ENCODE data around the gene CELF4. TPM values are rescaled to one million over a fixed set of nuclear protein-coding genes. Genes with fewer than 3 reads are reported as not detected.

CELF4 gene
- total RNA-seq, 1 experiment from 2014 or later, result 0.11 TPM

- Mint-ChIP-seq H3K9me3 (ENCODE audit: unreplicated experiment) (no peaks in the 10 kb centered on the region), H3K36me3 (ENCODE audit: insufficient read depth, unreplicated experiment) (no peaks in the 10 kb centered on the region), H3K4me3 (ENCODE audit: unreplicated experiment) (no peak overlapping the region), H3K27me3 (ENCODE audit: insufficient read depth, unreplicated experiment) (no peaks in the 10 kb centered on the region), H3K27ac (ENCODE audit: unreplicated experiment) (no peak overlapping the region), H3K4me1 (ENCODE audit: low read depth, unreplicated experiment) (no peaks in the 10 kb centered on the region)
- intact Hi-C loops (cut with micrococcal nuclease; ENCODE audit: unreplicated experiment), result no loop called here
- BruUV-seq (replicated peaks), result no TSS peak
- no peaks in the 10 kb centered on the region for H3K36me3 ChIP-seq (ENCODE audit: control insufficient read depth, insufficient read depth, low read length)
- no peak overlapping the region for H3K4me3 ChIP-seq (ENCODE audit: low read depth, low read length)
- TF ChIP-seq CTCF (IDR thresholded peaks at IDR 0.05; ENCODE audit: insufficient read depth in 1 of 2, low read depth in 1 of 2, low read length in 1 of 2, severe bottlenecking in 1 of 2, unreplicated experiment in 1 of 2), result no peak
- ChIA-PET POLR2A (no interaction called here), CTCF (no interaction called here)
- H3K9me3 ChIP-seq, result no peaks in the 10 kb centered on the region
- DNase-seq, result no peak
- H3K27me3 ChIP-seq (replicated peaks; ENCODE audit: control insufficient read depth, insufficient read depth, low read length), result no peaks in the 10 kb centered on the region
- H3K4me1 ChIP-seq, result no peaks in the 10 kb centered on the region
These were observed 278.0 kb downstream of the CELF4 start for GRCh38 chr18:37287601-37288000.

GRCh38 chr18:37286801-37287200 is 278.8 kb downstream of the CELF4 start:
- DNase-seq, result no peak
- intact Hi-C loops (cut with micrococcal nuclease; ENCODE audit: unreplicated experiment), result no loop called here
- H3K36me3 Mint-ChIP-seq (ENCODE audit: insufficient read depth, unreplicated experiment), result no peaks in the 10 kb centered on the region
- ChIA-PET POLR2A (no interaction called here), CTCF (no interaction called here)
- H3K27me3 Mint-ChIP-seq (ENCODE audit: insufficient read depth, unreplicated experiment), result no peaks in the 10 kb centered on the region
- no peaks in the 10 kb centered on the region for H3K9me3 Mint-ChIP-seq (ENCODE audit: unreplicated experiment)
- no TSS peak for BruUV-seq (replicated peaks)
- Histone ChIP-seq H3K9me3 (no peaks in the 10 kb centered on the region), H3K27me3 (replicated peaks; ENCODE audit: control insufficient read depth, insufficient read depth, low read length) (no peaks in the 10 kb centered on the region), H3K4me3 (ENCODE audit: low read depth, low read length) (no peak overlapping the region), H3K36me3 (ENCODE audit: control insufficient read depth, insufficient read depth, low read length) (no peaks in the 10 kb centered on the region), H3K4me1 (no peaks in the 10 kb centered on the region)
- no peak for TF ChIP-seq CTCF (IDR thresholded peaks at IDR 0.05; ENCODE audit: insufficient read depth in 1 of 2, low read depth in 1 of 2, low read length in 1 of 2, severe bottlenecking in 1 of 2, unreplicated experiment in 1 of 2)
- no peak overlapping the region for H3K27ac Mint-ChIP-seq (ENCODE audit: unreplicated experiment)
- H3K4me1 Mint-ChIP-seq (ENCODE audit: low read depth, unreplicated experiment), result no peaks in the 10 kb centered on the region
- no peak overlapping the region for H3K4me3 Mint-ChIP-seq (ENCODE audit: unreplicated experiment)

- CTCF ChIA-PET, result no interaction called here
- no TSS peak for BruUV-seq (replicated peaks)
- Mint-ChIP-seq H3K4me1 (ENCODE audit: low read depth, unreplicated experiment) (no peaks in the 10 kb centered on the region), H3K27me3 (ENCODE audit: insufficient read depth, unreplicated experiment) (no peaks in the 10 kb centered on the region), H3K36me3 (ENCODE audit: insufficient read depth, unreplicated experiment) (no peaks in the 10 kb centered on the region), H3K27ac (ENCODE audit: unreplicated experiment) (no peak overlapping the region), H3K4me3 (ENCODE audit: unreplicated experiment) (no peak overlapping the region), H3K9me3 (ENCODE audit: unreplicated experiment) (no peaks in the 10 kb centered on the region)
- Histone ChIP-seq H3K36me3 (ENCODE audit: control insufficient read depth, insufficient read depth, low read length) (no peaks in the 10 kb centered on the region), H3K4me1 (no peaks in the 10 kb centered on the region), H3K9me3 (no peaks in the 10 kb centered on the region), H3K27me3 (replicated peaks; ENCODE audit: control insufficient read depth, insufficient read depth, low read length) (no peaks in the 10 kb centered on the region), H3K4me3 (ENCODE audit: low read depth, low read length) (no peak overlapping the region)
- intact Hi-C loops (cut with micrococcal nuclease; ENCODE audit: unreplicated experiment), result no loop called here
- POLR2A ChIA-PET, result no interaction called here
- no peak for DNase-seq
- TF ChIP-seq CTCF (IDR thresholded peaks at IDR 0.05; ENCODE audit: insufficient read depth in 1 of 2, low read depth in 1 of 2, low read length in 1 of 2, severe bottlenecking in 1 of 2, unreplicated experiment in 1 of 2), result no peak
These were observed 279.8 kb downstream of the CELF4 start for GRCh38 chr18:37285825-37286224.
